Right forelimb (tissue), 1 donor: Measurements from ENCODE around the gene RB1.

Experiments used
- DNase-seq: peaks from one replicate; pipeline ENCODE4 v3.0.0-alpha.2; 2018

RB1 gene

DNA sequence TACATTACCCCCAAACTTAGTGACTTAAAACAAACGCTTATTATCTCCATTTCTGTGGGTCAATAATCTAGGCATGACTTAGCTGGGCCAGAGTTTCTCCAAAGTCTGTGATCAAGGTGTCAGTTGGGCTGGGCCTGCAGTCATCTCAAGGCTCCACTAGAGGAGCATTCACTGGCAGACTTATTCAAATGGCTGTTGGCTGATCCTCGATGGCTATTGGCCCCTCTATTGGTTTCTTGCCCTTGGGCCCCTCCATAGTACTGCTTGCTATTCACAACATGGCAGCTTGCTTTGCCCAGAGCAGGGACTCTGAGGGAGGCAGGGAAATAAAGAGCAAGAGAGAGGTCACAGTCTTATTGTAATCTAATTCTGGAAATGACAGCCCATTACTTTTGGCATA lies 171.7 kb downstream of the RB1 start:
- DNase-seq: no peak

DNA sequence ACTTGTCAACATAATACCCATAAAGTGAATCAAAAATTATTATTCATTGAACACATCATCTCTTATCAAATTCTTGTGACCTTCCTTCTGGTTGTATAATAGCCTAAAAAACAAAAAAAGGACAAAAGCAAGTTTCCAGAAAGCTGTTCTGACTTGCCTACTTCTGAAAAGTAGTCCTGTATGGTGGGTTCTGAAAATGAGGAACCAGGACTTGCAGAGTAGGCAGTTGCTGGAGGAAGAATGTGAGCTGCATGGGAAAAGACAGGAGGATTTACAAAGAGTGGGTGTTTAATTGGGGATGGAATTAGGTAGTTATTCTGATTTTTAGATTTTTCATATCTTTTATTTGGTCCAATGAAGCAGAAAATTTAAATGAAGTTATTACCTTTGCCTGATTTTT lies 172.7 kb downstream of the RB1 start:
- DNase-seq: no peak

DNA sequence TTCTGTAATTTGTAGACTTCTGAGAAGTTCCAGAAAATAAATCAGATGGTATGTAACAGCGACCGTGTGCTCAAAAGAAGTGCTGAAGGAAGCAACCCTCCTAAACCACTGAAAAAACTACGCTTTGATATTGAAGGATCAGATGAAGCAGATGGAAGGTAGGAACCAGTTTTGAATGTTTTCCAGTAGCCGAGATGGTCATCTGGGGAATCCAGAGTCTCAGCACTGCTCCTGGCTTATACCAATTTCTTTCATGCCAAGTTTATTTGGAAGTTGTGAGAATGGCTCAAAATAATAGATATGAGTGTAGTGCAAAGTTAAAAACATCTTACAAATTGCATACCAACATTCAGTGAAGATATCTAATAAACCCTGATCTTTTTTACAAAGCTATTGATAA lies 173.1 kb downstream of the RB1 start:
- no peak for DNase-seq

DNA sequence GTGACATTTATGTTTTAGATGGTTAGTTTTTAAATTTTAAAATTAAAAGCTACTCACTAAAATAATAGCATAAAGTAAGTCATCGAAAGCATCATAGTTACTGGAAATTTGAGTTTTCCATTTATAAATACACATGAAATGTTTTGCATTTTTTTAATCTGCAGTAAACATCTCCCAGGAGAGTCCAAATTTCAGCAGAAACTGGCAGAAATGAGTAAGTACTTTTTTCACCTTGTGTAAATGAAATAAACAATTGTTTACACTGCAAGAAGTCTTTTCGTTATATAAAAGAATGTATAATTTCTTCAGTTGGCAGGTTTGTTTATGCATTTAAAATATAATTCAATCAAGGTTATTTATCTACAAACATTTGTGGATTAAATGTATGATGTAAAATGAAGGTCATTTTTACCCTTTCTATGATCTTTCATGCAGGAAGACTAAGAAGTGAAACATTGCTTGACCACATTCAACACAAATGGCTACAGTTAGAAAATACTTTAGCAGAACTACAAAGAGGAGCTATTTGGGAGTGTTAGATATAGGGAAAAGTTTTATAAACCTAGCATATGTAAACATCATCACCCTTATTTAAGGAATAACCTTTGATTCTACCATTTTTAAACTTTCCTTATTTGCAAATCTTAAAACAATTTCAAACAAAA lies 173.8 kb downstream of the RB1 start:
- DNase-seq: no peak

DNA sequence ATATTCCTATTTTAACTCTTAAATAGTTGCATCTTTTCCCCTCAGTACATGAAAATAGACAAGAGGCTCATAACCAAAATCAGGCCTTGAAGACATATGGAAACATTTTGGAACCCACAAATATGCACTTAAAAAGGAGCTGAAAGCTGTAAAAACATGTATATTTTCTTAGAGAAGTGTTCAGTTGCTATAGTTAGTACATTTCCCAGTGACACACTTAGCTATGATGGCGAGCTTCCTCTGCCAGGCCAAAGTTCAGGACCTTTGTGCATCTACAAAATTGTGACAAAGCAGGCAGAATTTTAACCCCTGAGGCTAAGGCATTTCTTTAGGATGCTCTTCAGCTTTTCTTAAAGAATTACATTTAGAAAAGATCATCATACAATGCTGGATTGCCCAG lies 174.8 kb downstream of the RB1 start:
- no peak for DNase-seq

DNA sequence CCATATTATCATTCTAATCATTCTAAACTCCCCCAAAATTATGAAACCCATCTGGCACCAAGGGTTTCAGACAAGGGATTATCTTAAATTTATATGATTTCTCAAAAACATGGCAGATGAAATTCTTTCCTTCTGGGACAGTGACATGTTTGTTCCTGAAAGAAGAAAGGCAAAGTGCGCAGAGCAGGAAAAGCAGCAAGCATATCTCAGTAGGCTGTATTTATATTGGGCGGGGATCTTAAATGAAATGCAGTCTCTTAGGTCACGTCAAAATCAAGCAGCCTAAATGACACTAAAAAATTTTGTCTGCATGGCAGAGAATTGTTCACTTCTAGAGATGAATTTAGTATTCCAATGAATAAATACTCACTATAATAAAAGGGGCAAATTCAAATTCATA lies 180.0 kb downstream of the RB1 start:
- DNase-seq: no peak

DNA sequence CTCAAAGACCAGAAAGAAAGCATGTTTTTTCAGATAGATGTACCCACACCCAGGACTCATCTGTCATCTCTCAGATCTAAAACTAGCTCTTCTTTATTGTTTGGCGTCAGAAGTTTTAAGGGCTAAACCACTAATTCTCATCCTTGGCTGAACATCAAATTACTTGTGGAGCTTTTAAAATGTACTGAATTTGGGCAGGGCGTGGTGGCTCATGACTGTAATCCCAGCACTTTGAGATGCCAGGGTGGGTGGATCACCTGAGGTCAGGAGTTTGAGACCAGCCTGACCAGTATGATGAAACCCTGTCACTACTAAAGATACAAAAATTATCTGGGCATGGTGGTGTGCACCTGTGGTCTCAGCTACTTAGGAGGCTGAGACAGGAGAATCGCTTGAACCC lies 181.9 kb downstream of the RB1 start:
- no peak for DNase-seq

DNA sequence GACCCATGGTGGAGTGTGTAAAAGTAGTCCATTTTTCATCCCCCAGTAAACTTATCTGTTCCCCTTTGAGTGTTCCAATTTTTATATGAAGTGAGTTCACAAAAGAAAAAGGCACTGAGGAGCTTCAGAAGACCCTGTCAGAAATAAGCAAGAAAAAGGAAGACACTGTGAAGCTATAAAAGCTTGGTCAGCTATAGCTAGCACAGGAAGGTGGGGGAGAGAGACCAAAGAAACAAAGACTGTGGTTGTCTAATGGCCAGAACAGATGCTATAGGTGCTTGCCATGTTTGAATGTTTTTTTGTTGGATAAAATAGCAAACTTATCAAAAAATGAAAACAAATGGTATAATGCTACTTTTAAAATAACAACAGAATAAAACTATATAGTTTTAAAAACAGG lies 182.8 kb downstream of the RB1 start:
- no peak for DNase-seq

DNA sequence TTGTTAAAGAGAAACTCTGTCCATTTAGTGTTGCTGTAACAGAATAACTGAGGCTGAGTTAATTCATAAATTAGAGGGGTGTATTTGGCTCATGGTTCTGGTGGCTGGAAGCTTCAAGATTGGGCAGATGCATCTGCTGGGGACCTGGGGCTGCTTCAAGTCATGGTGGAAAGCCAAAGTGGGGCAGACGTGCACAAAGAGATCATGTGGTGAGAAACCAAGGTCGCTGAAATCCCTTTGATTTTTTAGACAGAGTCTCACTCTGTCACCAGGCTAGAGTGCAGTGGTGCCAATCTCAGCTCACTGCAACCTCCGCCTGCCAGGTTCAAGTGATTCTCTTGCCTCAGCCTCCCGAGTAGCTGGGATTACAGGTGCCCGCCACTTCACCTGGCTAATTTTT lies 183.3 kb downstream of the RB1 start:
- no peak for DNase-seq

DNA sequence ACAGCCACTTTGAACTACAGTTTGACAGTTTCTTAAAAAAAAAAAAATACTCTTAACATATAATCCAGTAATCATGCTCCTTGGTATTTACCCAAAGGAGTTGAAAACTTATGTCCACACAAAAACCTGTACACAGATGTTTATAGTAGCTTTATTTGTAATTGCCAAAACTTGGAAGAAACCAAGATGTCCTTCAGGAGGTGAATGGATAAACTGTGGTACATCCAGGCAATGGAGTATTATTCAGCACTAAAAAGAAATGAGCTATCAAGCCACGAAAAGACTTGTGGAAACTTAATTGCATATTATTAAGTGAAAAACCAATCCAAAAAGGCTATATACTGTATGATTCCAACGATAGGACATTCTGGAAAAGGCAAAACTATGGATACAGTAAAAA lies 184.4 kb downstream of the RB1 start:
- no peak for DNase-seq

DNA sequence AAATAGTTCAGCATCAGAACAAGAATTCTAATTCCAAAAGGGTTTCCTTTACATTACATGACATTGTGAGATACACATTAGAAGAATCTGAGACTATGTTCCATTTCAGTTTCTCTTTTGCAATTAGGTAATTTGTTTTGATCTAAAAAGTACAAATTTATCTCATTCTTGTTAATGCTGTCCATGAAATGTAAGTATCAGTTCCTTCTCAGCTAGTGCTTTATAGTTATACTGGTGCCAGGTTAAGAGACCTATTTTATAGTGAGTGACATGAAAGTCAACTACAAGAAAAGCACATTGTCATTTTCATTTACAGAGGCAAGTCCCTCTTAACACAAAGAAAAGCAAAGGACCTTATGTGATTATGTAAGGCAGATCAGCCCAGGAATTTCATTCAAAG lies 185.4 kb downstream of the RB1 start:
- DNase-seq: no peak

DNA sequence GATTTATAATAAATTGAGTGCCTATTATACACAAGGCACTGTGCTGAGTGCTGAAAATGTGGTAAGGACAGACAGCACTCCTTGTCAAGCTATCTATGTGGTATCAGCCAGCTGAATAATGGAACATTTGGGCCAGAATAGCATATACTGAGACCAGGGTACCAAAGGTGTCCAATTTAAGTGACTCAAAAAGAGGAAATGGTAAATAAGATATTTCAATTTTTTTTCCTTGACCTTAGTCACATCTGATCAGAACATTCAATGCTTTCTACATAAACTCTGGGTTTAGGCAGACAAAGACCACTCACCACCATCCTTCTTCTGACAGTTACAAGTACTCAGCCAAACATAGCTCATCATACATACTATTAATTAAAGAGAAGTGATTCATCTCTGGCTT lies 186.1 kb downstream of the RB1 start:
- DNase-seq: no peak

DNA sequence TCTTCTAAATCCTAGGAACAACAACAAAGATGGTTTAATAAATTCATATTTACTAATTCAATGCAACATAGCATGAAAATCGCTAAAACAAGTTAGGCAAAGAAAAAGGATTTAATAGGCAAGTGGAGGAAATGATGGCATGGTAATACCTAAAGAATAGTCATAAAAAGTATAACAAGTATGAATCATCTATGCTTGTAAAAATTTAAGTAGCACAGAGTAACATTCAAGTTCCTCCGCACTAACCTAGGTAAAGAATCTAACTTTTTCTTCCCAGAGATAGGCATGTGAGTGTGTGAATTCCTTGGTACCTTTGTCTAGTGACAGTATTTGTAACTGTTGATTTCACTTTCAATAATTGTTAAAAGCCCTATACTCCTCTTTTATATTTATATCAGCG lies 186.7 kb downstream of the RB1 start:
- no peak for DNase-seq

DNA sequence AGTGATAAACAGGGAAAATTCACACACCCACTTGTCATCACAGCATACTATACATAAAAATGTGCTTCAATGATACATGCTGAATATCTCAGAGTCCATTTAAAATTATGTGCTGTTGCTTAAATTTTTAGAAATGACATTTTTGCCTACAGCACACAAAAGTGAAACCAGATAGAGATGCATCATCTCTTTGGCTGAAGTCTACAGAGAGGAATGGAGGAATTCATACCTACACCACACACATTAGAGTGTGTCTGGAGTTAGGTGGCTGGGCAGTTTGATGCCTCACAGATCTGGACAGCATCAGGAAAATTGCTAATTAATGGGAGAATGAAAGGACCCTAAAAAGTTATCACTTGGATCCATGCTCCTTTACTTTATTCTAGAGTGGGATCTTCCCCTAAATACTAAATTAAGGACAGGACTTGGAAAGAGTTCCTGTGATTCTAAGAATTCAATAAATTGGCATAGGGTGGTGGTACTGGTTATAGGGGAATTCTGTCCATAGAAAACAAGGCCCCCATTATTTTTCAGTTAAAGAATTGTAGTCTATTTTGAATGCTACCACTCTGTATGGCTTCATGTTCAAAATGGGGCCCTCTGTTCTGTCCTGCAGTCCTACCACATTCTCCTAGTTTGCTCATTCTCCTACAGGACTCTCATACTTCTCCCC lies 188.0 kb downstream of the RB1 start:
- no peak for DNase-seq

DNA sequence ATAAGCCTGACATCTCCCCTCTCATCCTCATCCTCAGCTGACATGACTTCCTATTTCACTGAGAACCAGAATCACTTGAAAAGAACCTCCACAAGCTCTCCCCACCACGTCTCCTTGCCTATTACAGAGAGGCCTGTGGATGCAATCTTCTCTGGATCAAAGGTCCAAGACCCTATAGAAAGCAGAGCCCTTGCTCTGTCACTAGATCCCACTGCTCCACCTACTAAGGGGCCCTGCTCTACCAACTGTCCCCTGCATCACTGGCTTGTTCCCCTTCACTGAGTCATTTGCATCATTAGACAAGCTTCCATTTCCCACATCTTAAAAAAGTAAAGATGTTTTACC lies 188.5 kb downstream of the RB1 start:
- no peak for DNase-seq

DNA sequence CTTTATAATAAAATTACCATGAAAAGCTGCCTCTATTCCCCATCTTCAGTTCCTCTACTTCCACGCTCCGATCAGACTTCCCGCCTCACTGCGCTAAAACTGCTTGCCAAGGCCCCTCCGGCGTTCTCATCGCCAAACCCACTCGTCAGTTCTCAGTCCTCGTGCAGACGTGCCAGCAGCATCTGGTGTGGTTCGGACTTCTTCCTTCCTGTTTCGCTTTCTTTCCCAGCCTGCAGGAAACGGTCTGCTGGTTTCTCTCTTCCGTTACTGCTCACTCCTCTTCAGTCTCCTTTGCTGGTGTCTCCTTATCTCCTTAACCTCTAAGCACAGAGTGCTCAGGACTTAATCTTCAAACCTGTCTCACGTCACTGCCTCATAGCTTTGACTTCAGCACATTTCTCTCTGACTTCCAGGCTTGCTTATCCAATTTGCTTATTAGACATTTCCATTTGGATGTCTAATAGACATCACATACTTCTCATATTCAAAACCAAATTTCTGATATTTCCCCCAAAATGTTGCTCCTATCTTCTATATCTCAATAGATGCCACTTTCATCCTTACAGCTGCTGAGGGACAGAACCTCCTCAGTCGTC lies 189.0 kb downstream of the RB1 start:
- DNase-seq: peak; percentile 63

DNA sequence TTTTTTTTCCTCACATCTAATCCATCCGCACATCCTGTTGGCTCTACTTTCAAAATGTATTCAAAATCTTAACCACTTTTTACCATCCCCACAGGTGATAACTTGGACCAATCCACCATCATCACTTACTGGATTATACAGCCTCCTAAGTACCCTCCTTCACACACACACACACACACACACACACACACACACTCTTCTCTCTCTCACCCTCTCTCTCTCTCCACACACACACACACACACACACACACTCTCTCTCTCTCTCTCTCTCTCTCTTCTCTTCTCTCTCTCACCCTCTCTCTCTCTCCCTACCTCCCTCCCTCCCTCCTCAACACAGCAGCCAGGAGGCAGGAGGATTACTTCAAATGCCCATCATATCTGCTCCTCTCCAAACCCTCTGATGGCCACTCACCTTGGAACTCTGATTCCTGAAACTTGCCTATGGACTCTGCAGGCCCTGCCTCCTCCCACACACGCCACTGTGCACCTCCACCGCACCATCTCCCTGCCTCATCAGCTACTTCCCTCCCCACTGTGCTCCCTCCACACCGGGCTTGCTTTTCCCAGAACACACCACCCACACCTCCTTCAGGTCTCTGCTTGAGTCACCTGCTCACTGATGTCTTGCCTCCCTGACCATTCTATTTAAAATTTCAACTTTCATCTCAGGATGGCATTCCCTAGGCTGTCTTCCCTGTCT lies 189.7 kb downstream of the RB1 start:
- no peak for DNase-seq

DNA sequence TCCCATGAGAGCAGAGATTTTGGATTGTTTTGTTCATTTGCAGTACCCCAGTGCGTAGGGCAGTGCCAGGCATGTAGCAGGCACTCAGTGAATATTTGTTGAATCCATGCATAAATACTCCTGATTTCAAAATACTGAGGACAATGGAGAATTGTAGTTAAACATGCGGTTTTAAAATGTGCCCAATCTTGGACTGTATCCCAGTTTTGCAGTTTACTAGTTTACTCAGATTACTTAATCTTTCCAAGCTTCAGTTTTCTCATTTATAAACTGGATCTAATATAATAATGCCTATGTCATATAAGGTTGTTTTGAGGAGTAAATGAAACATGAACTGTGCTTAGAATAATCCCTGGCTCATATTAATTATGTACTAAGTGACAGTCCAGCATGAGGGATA lies 190.3 kb downstream of the RB1 start:
- DNase-seq: no peak

DNA sequence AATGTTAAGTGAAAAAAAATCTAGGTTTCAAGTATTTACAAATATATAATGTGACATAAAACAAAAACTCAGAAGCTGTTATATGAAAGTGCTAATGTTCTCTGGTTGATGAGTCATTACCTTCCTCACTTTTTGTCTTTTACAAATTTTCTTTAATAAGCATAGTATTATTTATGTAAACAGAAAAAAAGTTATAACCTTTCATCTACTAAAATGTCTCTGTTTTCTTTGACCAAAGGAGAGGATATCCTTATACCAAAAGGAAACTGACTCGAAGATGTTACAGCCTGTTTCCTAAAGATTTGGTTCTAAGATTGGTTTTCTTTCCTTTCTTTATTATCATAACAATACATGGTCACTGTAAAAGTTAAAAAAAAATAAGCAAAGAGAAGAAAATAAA lies 191.3 kb downstream of the RB1 start:
- DNase-seq: no peak

DNA sequence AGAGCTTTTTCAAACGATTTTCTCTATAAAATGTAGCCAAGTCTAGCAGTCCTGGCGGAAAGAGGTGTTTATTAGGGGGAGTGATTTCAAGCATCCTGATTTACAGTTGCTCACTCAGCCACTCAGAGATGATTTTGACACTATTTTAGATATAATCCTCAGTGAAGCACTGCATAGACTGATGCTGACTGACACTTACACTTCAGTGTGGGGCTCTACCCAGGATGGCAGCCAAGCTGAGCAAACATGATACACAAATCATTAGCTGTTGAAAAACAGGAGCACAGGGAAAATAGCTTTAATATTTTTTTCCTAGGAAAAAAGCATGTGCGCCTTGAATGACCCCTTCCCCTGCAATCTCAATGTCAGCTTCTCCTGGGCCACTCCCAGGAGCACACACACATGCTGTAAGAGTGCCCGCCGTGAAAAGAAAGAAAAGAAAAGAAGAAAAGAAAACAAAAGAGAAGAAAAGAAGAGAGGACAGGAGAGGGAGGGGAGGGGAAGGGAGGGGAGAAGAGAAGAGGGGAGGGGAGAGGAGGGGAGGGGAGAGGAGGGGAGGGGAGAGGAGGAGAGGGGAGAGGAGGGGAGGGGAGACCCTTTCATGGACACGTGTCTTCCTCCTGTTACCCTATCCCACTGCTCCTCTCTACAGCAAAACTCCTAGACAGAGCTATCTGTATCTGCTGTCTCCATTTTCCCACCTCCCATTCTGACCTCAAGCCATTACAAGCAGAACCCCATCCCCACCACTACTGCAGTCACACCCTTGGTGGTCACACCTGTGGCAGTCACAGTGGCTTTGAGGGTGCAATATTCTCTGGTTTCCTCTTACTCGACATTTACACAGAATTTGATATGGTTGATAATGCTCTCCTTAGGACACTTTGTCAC lies 193.0 kb downstream of the RB1 start:
- no peak for DNase-seq

DNA sequence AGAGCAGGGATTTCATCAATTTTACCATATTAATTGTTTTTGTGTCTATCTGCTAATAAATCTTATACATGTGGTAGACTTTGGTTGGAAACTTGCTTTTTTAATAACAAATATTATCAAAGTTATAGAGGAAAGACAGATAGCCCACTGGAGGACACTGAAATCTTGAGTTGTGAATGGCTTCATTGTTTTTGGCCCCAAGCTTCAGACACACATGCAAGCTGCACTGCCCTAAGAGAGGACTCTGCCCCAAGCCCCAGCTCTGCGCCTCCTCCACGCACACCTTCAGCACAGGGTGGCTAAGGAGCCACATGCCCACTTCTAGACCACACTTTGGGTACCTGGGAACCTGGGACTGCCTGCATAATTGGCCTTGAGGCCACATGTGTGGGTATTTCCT lies 194.1 kb downstream of the RB1 start:
- DNase-seq: no peak

DNA sequence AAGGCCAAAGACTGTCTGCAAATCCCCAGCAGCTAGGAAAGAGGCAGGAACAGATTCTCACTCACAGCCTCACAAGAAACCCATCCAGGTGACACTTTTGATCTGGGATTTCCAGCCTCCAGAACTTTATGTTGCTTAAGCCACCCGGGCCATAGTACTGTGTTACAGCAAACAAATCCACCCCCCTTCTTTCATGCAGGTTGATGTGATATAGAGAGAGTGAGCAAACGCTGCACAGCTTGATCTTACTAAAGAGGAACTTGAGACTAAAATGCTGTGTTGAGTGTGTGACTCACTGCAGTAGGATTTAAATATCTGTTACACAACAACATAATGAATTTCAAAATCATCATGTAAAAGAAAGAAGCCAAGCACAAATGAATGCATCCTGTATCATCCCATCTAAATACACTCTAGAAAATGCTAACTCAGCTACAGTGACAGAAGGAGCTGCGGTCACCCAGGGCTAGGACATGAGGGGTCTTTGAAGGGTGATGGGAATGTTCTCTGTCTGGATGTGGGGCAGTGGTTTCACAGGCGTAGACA lies 197.2 kb downstream of the RB1 start:
- DNase-seq: no peak

DNA sequence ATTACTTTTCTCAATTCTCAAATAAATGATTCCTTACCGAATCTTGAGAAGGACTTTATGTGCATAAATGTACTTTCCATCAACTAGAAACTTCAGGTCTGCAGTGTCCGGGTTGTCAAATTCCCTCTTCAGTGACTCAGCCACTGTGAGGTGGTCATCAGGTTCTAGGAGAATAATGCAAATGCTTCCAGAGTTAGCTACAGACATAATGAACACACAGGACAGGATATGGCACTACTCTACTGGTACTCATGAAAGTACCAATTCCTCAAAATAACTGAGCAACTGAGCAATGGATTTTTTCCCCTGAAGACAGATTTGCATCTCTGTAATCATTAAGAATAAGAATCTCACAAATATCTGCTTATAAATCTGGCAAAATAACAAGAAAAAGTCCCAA lies 198.2 kb downstream of the RB1 start:
- DNase-seq: no peak
